ENCODE measurements around the gene BASP1.
A peak's percentile ranks its signal among the peaks of the same experiment; 100 is the strongest.

DNA sequence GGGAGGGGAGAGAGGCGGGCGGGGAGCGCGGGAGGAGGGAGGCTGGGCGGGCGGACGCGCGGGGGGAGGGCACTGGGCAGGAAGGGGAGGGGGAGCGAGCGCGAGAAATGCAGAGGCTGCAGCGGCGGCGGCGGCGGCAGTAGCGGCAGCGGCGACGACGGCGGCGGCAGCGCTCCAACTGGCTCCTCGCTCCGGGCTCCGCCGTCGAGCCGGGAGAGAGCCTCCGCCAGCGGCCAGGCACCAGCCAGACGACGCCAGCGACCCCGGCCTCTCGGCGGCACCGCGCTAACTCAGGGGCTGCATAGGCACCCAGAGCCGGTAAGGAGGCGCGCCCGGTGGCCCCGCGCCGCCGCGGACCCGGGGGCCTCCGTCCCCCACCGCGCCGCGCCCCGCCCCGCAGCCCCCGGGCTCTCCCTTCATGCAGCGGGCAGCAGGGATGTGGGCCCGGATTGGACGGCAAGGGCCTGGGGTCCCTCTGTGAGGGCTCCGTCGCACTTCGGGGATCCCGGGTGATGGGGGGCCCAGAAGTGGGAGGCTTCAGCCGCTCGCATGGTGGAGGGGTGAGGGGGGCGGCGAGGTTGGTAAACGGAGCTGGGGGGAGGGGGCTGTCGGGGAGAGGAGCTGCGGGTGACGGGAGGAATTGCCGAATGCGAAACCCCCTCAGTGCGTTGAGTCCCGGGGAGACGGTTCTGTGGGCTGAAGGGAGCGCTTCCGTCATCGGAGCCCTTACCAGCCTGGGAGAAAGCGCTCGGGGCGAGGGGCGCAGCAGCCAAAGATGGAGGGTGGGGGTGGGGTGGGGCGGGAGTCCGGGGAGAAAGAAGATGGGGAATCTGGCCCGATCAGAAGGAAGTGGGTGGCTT, at the start of gene BASP1:
- TF ChIP-seq MXI1 (IDR thresholded peaks at IDR 0.05; ENCODE audit: low read depth, low read length) (peak; percentile 43; the same call in 1 of the 2 replicates), SUZ12 (IDR thresholded peaks at IDR 0.05; ENCODE audit: unreplicated experiment) (no peak), SRF (IDR thresholded peaks at IDR 0.05; ENCODE audit: low read depth in 2 of 2, low read length in 2 of 2) (no peak), BCL11A (IDR thresholded peaks at IDR 0.05; ENCODE audit: low read depth, low read length) (no peak), TCF12 (IDR thresholded peaks at IDR 0.05; ENCODE audit: low read depth, low read length) (no peak), TCF7 (IDR thresholded peaks at IDR 0.05; ENCODE audit: borderline replicate concordance) (no peak), HCFC1 (IDR thresholded peaks at IDR 0.05; ENCODE audit: low read length) (no peak), RBBP5 (conservative IDR thresholded peaks at IDR 0.05) (no peak), EP300 (IDR thresholded peaks at IDR 0.05; ENCODE audit: borderline replicate concordance in 1 of 2, control insufficient read depth in 1 of 2, low read depth in 2 of 2, low read length in 2 of 2) (no peak), RFX5 (IDR thresholded peaks at IDR 0.05; ENCODE audit: low read depth, low read length) (no peak), RAD21 (IDR thresholded peaks at IDR 0.05; ENCODE audit: insufficient read depth, low read depth, low read length) (no peak)
- TF ChIP-seq, protein P1, sequence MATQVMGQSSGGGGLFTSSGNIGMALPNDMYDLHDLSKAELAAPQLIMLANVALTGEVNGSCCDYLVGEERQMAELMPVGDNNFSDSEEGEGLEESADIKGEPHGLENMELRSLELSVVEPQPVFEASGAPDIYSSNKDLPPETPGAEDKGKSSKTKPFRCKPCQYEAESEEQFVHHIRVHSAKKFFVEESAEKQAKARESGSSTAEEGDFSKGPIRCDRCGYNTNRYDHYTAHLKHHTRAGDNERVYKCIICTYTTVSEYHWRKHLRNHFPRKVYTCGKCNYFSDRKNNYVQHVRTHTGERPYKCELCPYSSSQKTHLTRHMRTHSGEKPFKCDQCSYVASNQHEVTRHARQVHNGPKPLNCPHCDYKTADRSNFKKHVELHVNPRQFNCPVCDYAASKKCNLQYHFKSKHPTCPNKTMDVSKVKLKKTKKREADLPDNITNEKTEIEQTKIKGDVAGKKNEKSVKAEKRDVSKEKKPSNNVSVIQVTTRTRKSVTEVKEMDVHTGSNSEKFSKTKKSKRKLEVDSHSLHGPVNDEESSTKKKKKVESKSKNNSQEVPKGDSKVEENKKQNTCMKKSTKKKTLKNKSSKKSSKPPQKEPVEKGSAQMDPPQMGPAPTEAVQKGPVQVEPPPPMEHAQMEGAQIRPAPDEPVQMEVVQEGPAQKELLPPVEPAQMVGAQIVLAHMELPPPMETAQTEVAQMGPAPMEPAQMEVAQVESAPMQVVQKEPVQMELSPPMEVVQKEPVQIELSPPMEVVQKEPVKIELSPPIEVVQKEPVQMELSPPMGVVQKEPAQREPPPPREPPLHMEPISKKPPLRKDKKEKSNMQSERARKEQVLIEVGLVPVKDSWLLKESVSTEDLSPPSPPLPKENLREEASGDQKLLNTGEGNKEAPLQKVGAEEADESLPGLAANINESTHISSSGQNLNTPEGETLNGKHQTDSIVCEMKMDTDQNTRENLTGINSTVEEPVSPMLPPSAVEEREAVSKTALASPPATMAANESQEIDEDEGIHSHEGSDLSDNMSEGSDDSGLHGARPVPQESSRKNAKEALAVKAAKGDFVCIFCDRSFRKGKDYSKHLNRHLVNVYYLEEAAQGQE (IDR thresholded peaks at IDR 0.05; ENCODE audit: low read depth, low read length): no peak
- TF ChIP-seq, protein P2, sequence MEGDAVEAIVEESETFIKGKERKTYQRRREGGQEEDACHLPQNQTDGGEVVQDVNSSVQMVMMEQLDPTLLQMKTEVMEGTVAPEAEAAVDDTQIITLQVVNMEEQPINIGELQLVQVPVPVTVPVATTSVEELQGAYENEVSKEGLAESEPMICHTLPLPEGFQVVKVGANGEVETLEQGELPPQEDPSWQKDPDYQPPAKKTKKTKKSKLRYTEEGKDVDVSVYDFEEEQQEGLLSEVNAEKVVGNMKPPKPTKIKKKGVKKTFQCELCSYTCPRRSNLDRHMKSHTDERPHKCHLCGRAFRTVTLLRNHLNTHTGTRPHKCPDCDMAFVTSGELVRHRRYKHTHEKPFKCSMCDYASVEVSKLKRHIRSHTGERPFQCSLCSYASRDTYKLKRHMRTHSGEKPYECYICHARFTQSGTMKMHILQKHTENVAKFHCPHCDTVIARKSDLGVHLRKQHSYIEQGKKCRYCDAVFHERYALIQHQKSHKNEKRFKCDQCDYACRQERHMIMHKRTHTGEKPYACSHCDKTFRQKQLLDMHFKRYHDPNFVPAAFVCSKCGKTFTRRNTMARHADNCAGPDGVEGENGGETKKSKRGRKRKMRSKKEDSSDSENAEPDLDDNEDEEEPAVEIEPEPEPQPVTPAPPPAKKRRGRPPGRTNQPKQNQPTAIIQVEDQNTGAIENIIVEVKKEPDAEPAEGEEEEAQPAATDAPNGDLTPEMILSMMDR (IDR thresholded peaks at IDR 0.05 in 2 of 3, conservative IDR thresholded peaks at IDR 0.05 in 1 of 3; ENCODE audit: control insufficient read depth in 2 of 3, extremely low read depth in 1 of 3, insufficient read depth in 1 of 3, low read depth in 3 of 3, low read length in 3 of 3): no peak
- TF ChIP-seq, protein P3, sequence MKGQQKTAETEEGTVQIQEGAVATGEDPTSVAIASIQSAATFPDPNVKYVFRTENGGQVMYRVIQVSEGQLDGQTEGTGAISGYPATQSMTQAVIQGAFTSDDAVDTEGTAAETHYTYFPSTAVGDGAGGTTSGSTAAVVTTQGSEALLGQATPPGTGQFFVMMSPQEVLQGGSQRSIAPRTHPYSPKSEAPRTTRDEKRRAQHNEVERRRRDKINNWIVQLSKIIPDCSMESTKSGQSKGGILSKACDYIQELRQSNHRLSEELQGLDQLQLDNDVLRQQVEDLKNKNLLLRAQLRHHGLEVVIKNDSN (IDR thresholded peaks at IDR 0.05; ENCODE audit: borderline replicate concordance, extremely low read length, insufficient read depth, low read depth, low read length): no peak
